GM12878 (cell line): ENCODE data around the gene LRBA. TPM values are rescaled to one million over a fixed set of nuclear protein-coding genes. Genes with fewer than 3 reads are reported as not detected.

ENCODE experiments used
- ATAC-seq: fragments of 200-7000 bp; cut with Tn5 transposase; 3 replicates; pipeline ENCODE4 v1.9.1; 2020; ENCODE audit warnings: mild to moderate bottlenecking, moderate library complexity
- BruUV-seq: library from RNA; stranded (reverse); fragments of 400-500 nt; replicated peaks from 2 replicates; lab custom pipeline; 2021; lab: Mats Ljungman, UMichigan
- CTCF ChIA-PET: fragments of 300-600 bp; sonication (Branson Sonifier 250); formaldehyde crosslinking; extraction: SDS; loops from one replicate; lab custom pipeline; 2021; ENCODE audit warnings: inconsistent platforms; lab: Yijun Ruan, JAX
- POLR2A ChIA-PET: fragments of 350-600 bp; formaldehyde crosslinking; extraction: SDS; loops from one replicate; lab custom pipeline; 2021; ENCODE audit warnings: inconsistent platforms; lab: Charles Lee
- RAD21 ChIA-PET: fragments of 300-600 bp; sonication (Branson Sonifier 250); formaldehyde crosslinking; loops from one replicate; lab custom pipeline; 2023; ENCODE audit warnings: antibody characterized with exemption; ENCODE audit not compliant: unreplicated experiment; lab: Charles Lee
- SMC1A ChIA-PET: fragments of 300-600 bp; sonication (Branson Sonifier 250); formaldehyde crosslinking; loops from one replicate; lab custom pipeline; 2023; ENCODE audit not compliant: unreplicated experiment, uncharacterized antibody; lab: Charles Lee
- DNase-seq: peaks from one replicate; pipeline ENCODE4 v3.0.0-alpha.2; 2011; ENCODE audit warnings: low read depth, low spot score
- FAIRE-seq: peaks from 3 replicates; lab custom pipeline; 2011; peaks lifted over from hg19 to GRCh38; lab: Jason Lieb, UNC
- H2AFZ ChIP-seq: 2 replicates; pipeline ENCODE4 v1.6.0; 2011; ENCODE audit warnings: low read depth, low read length, control low read depth; ENCODE audit not compliant: control insufficient read depth
- H3K27ac ChIP-seq: 2 replicates; pipeline ENCODE4 v1.5.1; 2011; ENCODE audit warnings: control low read depth; ENCODE audit not compliant: control insufficient read depth, insufficient read depth
- H3K27me3 ChIP-seq, 2 experiments: replicated peaks in 1 of 2; 2 replicates each; pipeline versions ENCODE4 v1.6.0 to v1.6.1; 2011; ENCODE audit warnings: low read length in 1 of 2; ENCODE audit not compliant: control insufficient read depth in 2 of 2, insufficient read depth in 2 of 2
- H3K36me3 ChIP-seq, 2 experiments: 2 replicates each; pipeline ENCODE4 v1.5.1; 2011; ENCODE audit warnings: low read length in 1 of 2; ENCODE audit not compliant: control insufficient read depth in 2 of 2, insufficient read depth in 2 of 2
- H3K4me1 ChIP-seq: 2 replicates; pipeline ENCODE4 v1.6.1; 2011; ENCODE audit warnings: mild to moderate bottlenecking, low read length, moderate library complexity, mixed read lengths; ENCODE audit not compliant: control insufficient read depth, insufficient read depth
- H3K4me2 ChIP-seq: 2 replicates; pipeline ENCODE4 v1.6.0; 2011; ENCODE audit warnings: control low read depth; ENCODE audit not compliant: control insufficient read depth, insufficient read depth
- H3K4me3 ChIP-seq: fragments of 200-600 bp; sonication (generic); 2 replicates; pipeline ENCODE4 v1.5.1; 2016
- H3K79me2 ChIP-seq: 2 replicates; pipeline ENCODE4 v1.6.0; 2011; ENCODE audit warnings: low read length; ENCODE audit not compliant: control insufficient read depth, insufficient read depth
- H3K9ac ChIP-seq: 2 replicates; pipeline ENCODE4 v1.8.0; 2011; ENCODE audit warnings: low read length, control low read depth, mixed read lengths; ENCODE audit not compliant: control insufficient read depth, insufficient read depth
- H3K9me3 ChIP-seq: replicated peaks from 3 replicates; pipeline ENCODE4 v1.5.1; 2011; ENCODE audit warnings: mild to moderate bottlenecking, low read length; ENCODE audit not compliant: control insufficient read depth, insufficient read depth
- H4K20me1 ChIP-seq: 2 replicates; pipeline ENCODE4 v1.6.0; 2011; ENCODE audit not compliant: control insufficient read depth, insufficient read depth
- JUNB ChIP-seq: IDR thresholded peaks from 2 replicates; pipeline ENCODE4 v1.6.1; 2016; ENCODE audit warnings: antibody characterized with exemption, mild to moderate bottlenecking
- NBN ChIP-seq: fragments of 450-650 bp; IDR thresholded peaks from 2 replicates; pipeline ENCODE4 v1.6.1; 2016
- SMARCA5 ChIP-seq: fragments of 450-650 bp; IDR thresholded peaks from 2 replicates; pipeline ENCODE4 v1.6.1; 2017; ENCODE audit warnings: mild to moderate bottlenecking
- TCF7 ChIP-seq: IDR thresholded peaks from 2 replicates; pipeline ENCODE4 v1.6.1; 2014; ENCODE audit warnings: antibody characterized with exemption, borderline replicate concordance
- ZNF622 ChIP-seq: fragments of 450-650 bp; IDR thresholded peaks from 2 replicates; pipeline ENCODE4 v1.6.1; 2017; ENCODE audit warnings: mild to moderate bottlenecking, inconsistent platforms
- WGBS: methylation state at CpG from one replicate; pipeline ENCODE4 v1.1.6; 2016; ENCODE audit warnings: low lambda C conversion rate; ENCODE audit not compliant: insufficient replicate concordance, insufficient coverage; ENCODE audit errors: missing lambda C conversion rate; 5-methylcytosine and 5-hydroxymethylcytosine counted together
- in situ Hi-C: fragments of 300-500 bp; cut with MboI; formaldehyde crosslinking; loops from 9 replicates; pipeline ENCODE4 v1.14.3; 2018; ENCODE audit warnings: mixed read lengths
- intact Hi-C: fragments of 100-400 bp; cut with micrococcal nuclease; formaldehyde crosslinking; loops from one replicate; pipeline ENCODE4 v1.14.2; 2022; ENCODE audit not compliant: unreplicated experiment
- polyA plus RNA-seq, 11 experiments: library from polyadenylated mRNA; depleted of rRNA in 4 of 11; unstranded in 6 of 11; stranded (reverse) in 5 of 11; fragments of >200 nt; fragmentation: Nextera tagmentation in 4 of 11; fragmentation: Illumina TruSeq in 1 of 11; extraction: Ambion mirVana in 4 of 11; extraction: Trizol in 1 of 11; gene quantifications; 1 replicate in 1 of 11; 2 replicates in 10 of 11; pipeline versions ENCODE4 v1.2.1 to v1.2.3, GENCODE V29; 2011 to 2016; ENCODE audit warnings: inconsistent platforms in 2 of 11, missing spikeins in 2 of 11, low read depth in 1 of 11
- total RNA-seq, 4 experiments: library from RNA; depleted of rRNA in 3 of 4; stranded (reverse); fragments of >200 nt in 3 of 4; fragmentation: Illumina TruSeq in 1 of 4; extraction: Trizol in 1 of 4; gene quantifications; 2 replicates each; pipeline versions ENCODE4 v1.2.1 to v1.2.3, GENCODE V29; 2013 to 2021

LRBA gene
- total and polyA plus RNA-seq, 10 of the 15 experiments (the other 5 are each of a cell fraction or from before 2014, with no cell fraction given), result 20.3 to 93.4 (median 55.0) TPM

GRCh38 chr4:150475763-150476162 lies 539.3 kb downstream of the LRBA start:
- intact Hi-C loops (no loop called here), in situ Hi-C loops (no loop called here)
- Histone ChIP-seq H3K27me3 (no peaks in the 10 kb centered on the region), H3K4me2 (no peak overlapping the region), H3K9me3 (peaks cover 2% of the 10 kb centered on the region; the same call in 2 of the 3 replicates), H3K4me3 (no peak overlapping the region), H3K27ac (no peak overlapping the region), H3K79me2 (no peaks in the 10 kb centered on the region), H2AFZ (no peak overlapping the region), H3K9ac (no peak overlapping the region), H3K36me3 (no peaks in the 10 kb centered on the region), H3K4me1 (no peaks in the 10 kb centered on the region), H4K20me1 (no peaks in the 10 kb centered on the region)
- ChIA-PET POLR2A (interaction anchor here (0.9 kb wide), 1 partner anchor 10 kb away, joined by 3 read pairs; no protein-coding TSS in a partner anchor), RAD21 (no interaction called here), SMC1A (interaction anchor here (0.6 to 2.3 kb wide), 4 partner anchors 13 to 653 kb away, joined by 3 to 8 read pairs (median 4); no protein-coding TSS in a partner anchor), CTCF (interaction anchor here (1.2 kb wide), 1 partner anchor 11 kb away, joined by 3 read pairs; no protein-coding TSS in a partner anchor)
- ATAC-seq, result peak; percentile 33; the same call in 1 of the 3 replicates
- no peak for FAIRE-seq
- BruUV-seq, result no TSS peak
- no peak for DNase-seq
- TF ChIP-seq SMARCA5, result no peak
- TF ChIP-seq JUNB, result peak; percentile 38
- 0% methylated on average over 1 of the region's 1 CpG for WGBS

- Histone ChIP-seq H3K9me3 (no peaks in the 10 kb centered on the region), H3K4me2 (no peak overlapping the region), H2AFZ (no peak overlapping the region), H3K36me3 (no peaks in the 10 kb centered on the region), H3K4me1 (no peaks in the 10 kb centered on the region), H3K4me3 (no peak overlapping the region), H3K27me3 (no peaks in the 10 kb centered on the region), H3K79me2 (no peaks in the 10 kb centered on the region), H4K20me1 (no peaks in the 10 kb centered on the region), H3K9ac (no peak overlapping the region), H3K27ac (no peak overlapping the region)
- no peak for ATAC-seq
- in situ Hi-C loops (no loop called here), intact Hi-C loops (no loop called here)
- no peak for DNase-seq
- BruUV-seq, result TSS peak; percentile 41
- 88% methylated on average over 2 of the region's 2 CpGs for WGBS
- no peak for TF ChIP-seq ZNF622
- TF ChIP-seq TCF7, result no peak
- TF ChIP-seq NBN, result no peak
- FAIRE-seq, result no peak
- CTCF ChIA-PET, result interaction anchor here (1.2 kb wide), 1 partner anchor 11 kb away, joined by 3 read pairs; no protein-coding TSS in a partner anchor
- RAD21 ChIA-PET, result no interaction called here
- SMC1A ChIA-PET, result no interaction called here
- POLR2A ChIA-PET, result no interaction called here
Measured at GRCh38 chr4:150464523-150464922, 550.6 kb downstream of the LRBA start.
